Left hindlimb (tissue), 1 donor: Measurements from ENCODE around the gene AMIGO3.

Source experiments
- DNase-seq: peaks from one replicate; pipeline ENCODE4 v3.0.0-alpha.2; 2018

Gene AMIGO3

GRCh38 chr3:49723628-49724551 lies 4.4 kb upstream of the AMIGO3 start, which contains the start of gene GMPPB:
Gene GMPPB, minus strand, starts transcription at chr3:49723951. Its CDS starts 225 bp downstream, at chr3:49723726.
- peak; percentile 98 for DNase-seq

DNA sequence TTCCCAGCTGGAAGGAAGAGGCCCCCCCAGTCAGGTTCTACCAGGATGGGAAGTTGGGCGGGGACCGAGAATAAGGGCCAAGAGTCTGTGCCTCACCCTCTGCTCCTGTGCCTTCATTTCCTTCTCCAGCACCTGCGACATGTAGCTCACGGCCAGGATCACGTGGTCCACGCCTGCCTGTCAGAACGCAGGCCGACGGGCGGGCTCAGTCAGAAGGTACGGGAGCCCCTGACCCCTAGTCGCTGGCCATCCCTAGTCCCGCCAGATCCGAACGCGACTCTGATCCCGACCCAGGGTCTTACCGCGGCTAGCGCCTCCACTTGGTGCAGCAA lies 3.8 kb upstream of the AMIGO3 start:
- peak; percentile 56 for DNase-seq

- peak; percentile 35 for DNase-seq
Observed at GRCh38 chr3:49722896-49723295, 3.4 kb upstream of the AMIGO3 start.

DNA sequence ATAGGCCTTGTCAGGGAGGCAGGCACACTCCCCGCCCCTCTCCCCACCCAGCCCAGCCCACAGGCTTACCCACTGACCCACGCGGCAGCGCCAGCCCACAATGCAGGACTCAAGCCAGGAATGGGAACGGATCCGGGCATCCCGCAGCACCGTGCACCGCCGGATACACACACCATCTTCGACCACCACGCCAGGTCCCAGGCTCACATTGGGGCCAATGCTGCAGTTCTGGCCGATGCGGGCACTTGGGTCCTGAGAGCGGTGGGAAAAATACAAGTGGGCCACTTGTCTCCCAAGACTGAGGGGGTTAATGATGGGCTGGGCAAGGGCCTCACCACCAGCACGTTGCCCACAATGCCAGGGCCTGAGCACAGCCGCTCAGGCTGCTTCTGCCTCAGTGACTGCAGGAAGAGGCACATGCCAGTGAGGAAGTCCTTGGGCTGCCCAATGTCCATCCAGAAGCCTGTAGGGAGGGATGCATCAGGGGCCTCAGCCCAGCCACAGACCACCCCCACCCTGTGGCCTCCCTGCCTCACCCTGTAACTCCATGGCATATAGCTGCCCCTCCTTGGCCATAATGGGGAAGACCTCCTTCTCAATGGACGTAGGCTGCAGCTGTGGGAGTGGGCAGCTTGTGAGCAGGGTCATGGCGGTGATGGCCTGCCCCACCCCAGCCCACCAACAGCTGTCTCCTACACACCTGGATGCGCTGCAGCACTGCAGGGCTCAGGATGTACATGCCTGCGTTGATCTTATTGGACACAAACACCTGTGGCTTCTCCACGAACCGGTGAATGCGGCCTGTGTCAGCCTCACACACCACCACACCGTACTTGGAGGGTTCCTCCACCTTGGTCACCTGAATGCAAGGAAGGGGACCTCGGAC lies 2.7 kb upstream of the AMIGO3 start:
- DNase-seq: peak; percentile 37

- DNase-seq: peak; percentile 38
Observed at GRCh38 chr3:49721596-49721895, 2.1 kb upstream of the AMIGO3 start.

GRCh38 chr3:49720855-49721595 lies 1.5 kb upstream of the AMIGO3 start:
- peak; percentile 29 for DNase-seq

GRCh38 chr3:49718858-49719213 lies 648 bp downstream of the AMIGO3 start:
- peak; percentile 42 for DNase-seq

GRCh38 chr3:49717959-49718857 lies 1.3 kb downstream of the AMIGO3 start:
- DNase-seq: peak; percentile 30

- DNase-seq: peak; percentile 21
Observed at GRCh38 chr3:49717211-49717958, 2.1 kb downstream of the AMIGO3 start.

DNA sequence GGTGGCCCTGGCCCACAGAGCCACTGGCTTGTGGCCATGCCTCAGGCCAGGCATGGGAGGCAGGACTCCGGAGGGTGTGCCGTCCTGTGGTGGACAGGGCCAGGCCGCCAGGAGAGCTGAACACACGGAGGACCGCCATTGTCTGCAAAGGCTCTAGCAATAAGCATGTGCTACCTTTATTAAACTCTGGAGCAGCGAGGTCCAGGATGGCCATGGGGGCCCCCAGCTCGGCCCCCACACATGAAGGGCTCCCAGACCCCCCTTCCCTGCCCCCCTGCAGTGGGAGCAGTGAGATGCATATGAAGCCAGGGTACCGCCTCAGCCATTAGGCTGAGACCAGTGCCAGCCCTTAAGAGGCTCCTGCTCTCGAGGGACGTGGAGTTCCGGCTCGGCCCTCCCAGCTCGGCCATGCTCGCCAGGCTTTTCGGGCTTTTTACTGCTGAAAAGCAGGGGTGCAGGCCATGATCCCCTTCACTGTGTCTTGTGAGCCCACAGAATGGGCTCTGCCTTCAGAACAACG lies 2.7 kb downstream of the AMIGO3 start:
- DNase-seq: peak; percentile 31

DNA sequence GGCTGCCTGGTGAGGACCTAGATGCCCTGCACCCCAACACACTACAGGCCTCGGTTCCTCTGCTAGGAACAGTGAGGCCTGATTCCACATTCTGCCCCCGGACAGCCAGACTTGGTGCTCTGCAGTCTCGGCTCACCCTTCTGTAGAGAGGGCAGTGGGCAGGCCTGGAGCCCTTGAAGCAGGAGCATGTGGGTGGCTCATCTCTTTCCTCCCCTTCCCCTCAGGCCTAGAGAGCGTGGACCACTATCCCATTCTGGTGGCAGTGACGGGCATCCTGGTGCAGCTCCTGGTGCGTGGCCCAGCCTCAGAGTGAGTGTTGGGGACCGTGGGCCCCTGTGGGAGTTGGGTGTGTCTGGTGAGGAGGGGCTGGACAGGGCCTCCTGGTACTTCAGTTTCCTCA lies 3.3 kb downstream of the AMIGO3 start:
- DNase-seq: peak; percentile 26

DNA sequence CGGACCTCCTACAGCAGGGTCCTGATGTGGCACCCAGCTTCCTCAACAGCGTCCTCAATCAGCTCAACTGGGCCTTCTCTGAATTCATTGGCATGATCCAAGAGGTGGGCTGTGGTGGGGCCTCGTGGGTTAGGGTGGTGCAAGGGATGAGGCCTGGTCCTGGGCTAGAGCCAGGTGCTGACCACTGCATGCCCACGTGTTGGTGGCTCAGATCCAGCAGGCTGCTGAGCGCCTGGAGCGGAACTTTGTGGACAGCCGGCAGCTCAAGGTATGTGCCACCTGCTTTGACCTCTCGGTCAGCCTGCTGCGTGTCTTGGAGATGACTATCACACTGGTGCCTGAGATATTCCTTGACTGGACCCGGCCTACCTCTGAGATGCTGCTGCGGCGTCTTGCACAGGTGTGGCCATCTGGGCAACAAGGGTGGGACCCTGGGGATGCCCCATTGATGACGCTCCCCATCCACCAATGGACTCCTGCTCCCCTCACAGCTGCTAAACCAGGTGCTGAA lies 3.8 kb downstream of the AMIGO3 start:
- peak; percentile 16 for DNase-seq

GRCh38 chr3:49714728-49715550 lies 4.5 kb downstream of the AMIGO3 start:
- no peak for DNase-seq

GRCh38 chr3:49713336-49714105 lies 6.0 kb downstream of the AMIGO3 start:
- no peak for DNase-seq

DNA sequence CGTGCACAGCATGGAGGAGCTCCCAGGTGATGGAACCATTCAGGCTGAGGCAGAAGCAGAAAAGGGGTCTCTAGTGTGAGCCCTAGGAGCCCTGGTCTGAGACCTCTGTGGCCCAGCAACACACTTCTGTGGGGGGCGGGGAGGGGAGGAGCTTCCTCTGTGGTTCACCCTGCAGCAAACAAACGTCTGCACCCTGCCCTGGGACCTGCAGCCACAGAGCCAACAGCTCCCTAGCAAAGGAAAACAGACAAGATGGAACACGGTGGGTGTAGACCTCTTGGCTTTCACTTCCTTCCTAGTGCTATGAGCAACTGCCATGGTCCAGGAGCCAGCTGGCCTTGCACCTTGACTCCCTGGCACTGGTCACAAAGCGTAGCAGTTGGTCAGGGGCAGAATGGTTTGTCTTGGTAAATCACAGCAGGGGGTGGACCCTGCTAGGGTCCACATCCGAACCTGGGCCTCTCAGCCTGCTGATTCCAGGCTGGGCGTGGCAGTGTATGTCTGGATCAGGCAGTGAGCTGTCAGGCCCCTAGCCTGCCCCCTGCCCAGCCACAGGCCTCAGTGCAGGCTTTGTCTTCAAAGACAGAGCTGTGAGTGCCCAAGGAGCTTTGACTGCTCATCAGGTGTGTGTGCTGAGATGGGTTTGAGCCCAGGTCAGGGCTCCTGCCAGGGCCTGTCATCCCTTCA lies 6.7 kb downstream of the AMIGO3 start:
- DNase-seq: peak; percentile 18

GRCh38 chr3:49712166-49712565 lies 7.3 kb downstream of the AMIGO3 start:
- peak; percentile 22 for DNase-seq

GRCh38 chr3:49711489-49711888 lies 8.0 kb downstream of the AMIGO3 start:
- peak; percentile 24 for DNase-seq

DNA sequence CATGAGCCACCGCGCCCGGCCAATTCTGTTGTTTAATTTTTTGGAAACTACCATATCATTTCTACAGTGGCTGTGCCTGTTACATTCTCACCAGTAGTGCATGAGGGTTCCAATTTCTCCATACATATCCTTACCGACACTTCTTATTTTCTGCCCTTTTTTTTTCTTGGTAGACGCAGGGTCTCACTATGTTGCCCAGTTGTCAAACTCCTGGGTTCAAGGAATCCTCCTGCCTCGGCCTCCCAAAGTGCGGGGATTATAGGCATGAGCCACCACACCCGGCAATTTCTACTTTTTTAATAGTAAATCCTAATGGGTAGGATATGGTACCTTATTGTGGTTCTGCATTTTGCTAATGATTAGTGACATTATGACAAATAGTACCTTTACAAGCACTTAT lies 9.6 kb downstream of the AMIGO3 start:
- no peak for DNase-seq

- peak; percentile 19 for DNase-seq
Observed at GRCh38 chr3:49707113-49707480, 12.4 kb downstream of the AMIGO3 start.
